Endothelial cell of umbilical vein (primary cell): ENCODE results near the gene PDE1C. TPM values are rescaled to one million over a fixed set of nuclear protein-coding genes. Genes with fewer than 3 reads are reported as not detected.

Source experiments
- BruUV-seq: library from RNA; stranded (reverse); fragments of 400-500 nt; replicated peaks from 2 replicates; lab custom pipeline; 2021; lab: Mats Ljungman, UMichigan
- CTCF ChIA-PET: fragments of 300-600, 350-600 bp; sonication (Branson Sonifier 250); formaldehyde crosslinking; loops from one replicate; lab custom pipeline; 2021; ENCODE audit warnings: antibody characterized with exemption, inconsistent platforms; lab: Charles Lee
- POLR2A ChIA-PET: fragments of 300-600, 350-600 bp; sonication (Branson Sonifier 250); formaldehyde crosslinking; loops from one replicate; lab custom pipeline; 2021; ENCODE audit warnings: antibody characterized with exemption, inconsistent platforms; lab: Charles Lee
- DNase-seq: peaks from one replicate; pipeline ENCODE4 v3.0.0-alpha.2; 2011; ENCODE audit warnings: low read depth, low spot score
- FAIRE-seq: peaks from 2 replicates; lab custom pipeline; 2011; peaks lifted over from hg19 to GRCh38; lab: Jason Lieb, UNC
- H2AFZ ChIP-seq: 2 replicates; pipeline ENCODE4 v1.6.0; 2012; ENCODE audit warnings: low read depth, low read length, control low read depth, inconsistent platforms
- H3K27ac ChIP-seq: 2 replicates; pipeline ENCODE4 v1.5.1; 2011; ENCODE audit warnings: low read depth, mild to moderate bottlenecking, control low read depth, low read length, moderate library complexity; ENCODE audit not compliant: insufficient read depth
- H3K27me3 ChIP-seq, 2 experiments: 2 replicates each; pipeline versions ENCODE4 v1.6.0 to v1.6.1; 2011; ENCODE audit warnings: low read length in 2 of 2, mixed read lengths in 1 of 2; ENCODE audit not compliant: control insufficient read depth in 2 of 2, insufficient read depth in 2 of 2
- H3K36me3 ChIP-seq, 2 experiments: 2 replicates in 1 of 2; 3 replicates in 1 of 2; pipeline ENCODE4 v1.5.1; 2011; ENCODE audit warnings: low read length in 2 of 2, mild to moderate bottlenecking in 1 of 2, moderate library complexity in 1 of 2; ENCODE audit not compliant: control insufficient read depth in 2 of 2, insufficient read depth in 2 of 2; ENCODE audit errors: extremely low read depth in 1 of 2
- H3K4me1 ChIP-seq: 3 replicates; pipeline ENCODE4 v1.5.1; 2011; ENCODE audit warnings: mild to moderate bottlenecking, low read length; ENCODE audit not compliant: control insufficient read depth, insufficient read depth; ENCODE audit errors: extremely low read depth
- H3K4me2 ChIP-seq: 2 replicates; pipeline ENCODE4 v1.6.1; 2011; ENCODE audit warnings: low read length, control low read depth, mixed read lengths; ENCODE audit not compliant: insufficient read depth
- H3K4me3 ChIP-seq, 3 experiments: fragments of 200-600 bp in 1 of 3; sonication (generic), shearing (Covaris generic) in 1 of 3; replicated peaks in 1 of 3; 2 replicates each; pipeline ENCODE4 v1.5.1; 2011 to 2016; ENCODE audit warnings: control low read depth in 3 of 3, low read length in 3 of 3, mild to moderate bottlenecking in 2 of 3, inconsistent platforms in 1 of 3, low read depth in 1 of 3, moderate library complexity in 1 of 3; ENCODE audit not compliant: insufficient read depth in 1 of 3
- H3K79me2 ChIP-seq: 2 replicates; pipeline ENCODE4 v1.6.0; 2012; ENCODE audit warnings: low read length, inconsistent platforms; ENCODE audit not compliant: control insufficient read depth, insufficient read depth
- H3K9ac ChIP-seq: replicated peaks from 2 replicates; pipeline ENCODE3; 2011; ENCODE audit warnings: low read length, control low read depth; ENCODE audit not compliant: insufficient read depth; ENCODE audit errors: extremely low read depth
- H3K9me1 ChIP-seq: replicated peaks from 3 replicates; pipeline ENCODE4 v1.6.0; 2011; ENCODE audit warnings: mild to moderate bottlenecking, low read length; ENCODE audit not compliant: control insufficient read depth, insufficient read depth; ENCODE audit errors: extremely low read depth
- H3K9me3 ChIP-seq: replicated peaks from 2 replicates; pipeline ENCODE4 v1.5.1; 2012; ENCODE audit warnings: low read length, inconsistent platforms; ENCODE audit not compliant: control insufficient read depth, insufficient read depth
- H4K20me1 ChIP-seq: replicated peaks from 2 replicates; pipeline ENCODE3; 2011; ENCODE audit warnings: mild to moderate bottlenecking, low read length; ENCODE audit not compliant: control insufficient read depth, insufficient read depth; ENCODE audit errors: extremely low read depth
- EZH2 ChIP-seq: IDR thresholded peaks from 2 replicates; pipeline ENCODE4 v1.6.1; 2012; ENCODE audit warnings: borderline replicate concordance, low read depth, mild to moderate bottlenecking, moderate library complexity, low read length, inconsistent platforms; ENCODE audit not compliant: severe bottlenecking
- FOS ChIP-seq: IDR thresholded peaks from 2 replicates; pipeline ENCODE4 v1.6.1; 2011; ENCODE audit warnings: mild to moderate bottlenecking, low read length, moderate library complexity, borderline replicate concordance; ENCODE audit not compliant: insufficient read depth
- GATA2 ChIP-seq: IDR thresholded peaks from 2 replicates; pipeline ENCODE4 v1.7.0; 2011; ENCODE audit warnings: low read depth, mild to moderate bottlenecking, moderate library complexity, mixed read lengths, low read length; ENCODE audit not compliant: insufficient read length, insufficient read depth
- MYC ChIP-seq: IDR thresholded peaks from one replicate; pipeline ENCODE4 v1.6.1; 2011; ENCODE audit warnings: mild to moderate bottlenecking, low read depth, low read length
- POLR2AphosphoS5 ChIP-seq: IDR thresholded peaks from 2 replicates; pipeline ENCODE4 v1.6.1; 2012; ENCODE audit warnings: low read depth, mild to moderate bottlenecking, control low read depth, low read length, moderate library complexity; ENCODE audit not compliant: insufficient read depth
- dilution Hi-C: fragments of 300-500 bp; cut with MboI; formaldehyde crosslinking; loops from one replicate; pipeline ENCODE4 v1.15.0; 2019; ENCODE audit warnings: low sequenced_read_pairs; ENCODE audit not compliant: extremely low pct_ligation_motif_present
- intact Hi-C: fragments of 100-400 bp; cut with micrococcal nuclease; formaldehyde crosslinking; loops from one replicate; pipeline ENCODE4 v1.10.0; 2022
- polyA plus RNA-seq, 4 experiments: library from polyadenylated mRNA; depleted of rRNA in 3 of 4; stranded (reverse) in 3 of 4; unstranded in 1 of 4; fragments of >200 nt; gene quantifications; 2 replicates each; pipeline versions ENCODE4 v1.2.1 to v1.2.3, GENCODE V29; 2011 to 2012; ENCODE audit warnings: missing spikeins in 1 of 4
- total RNA-seq: library from RNA; stranded (reverse); gene quantifications from 2 replicates; pipeline ENCODE4 v1.2.3, GENCODE V29; 2021
- TF ChIP-seq, protein P1 (sequence below): IDR thresholded peaks from 2 replicates; pipeline ENCODE4 v1.6.1; 2011; ENCODE audit not compliant: insufficient read depth, insufficient read length
- TF ChIP-seq, protein P2 (sequence below), 2 donors: IDR thresholded peaks; 1 replicate in 1 of 2; 2 replicates in 1 of 2; pipeline ENCODE4 v1.5.1; 2011; ENCODE audit warnings: low read length in 2 of 2, mild to moderate bottlenecking in 2 of 2, moderate library complexity in 2 of 2, control low read depth in 1 of 2, inconsistent platforms in 1 of 2, low read depth in 1 of 2; ENCODE audit not compliant: insufficient read depth in 1 of 2; ENCODE audit errors: extremely low read depth in 1 of 2

Gene PDE1C
- total and polyA plus RNA-seq, 2 donors (not counting 3 experiments of a cell fraction or from before 2014, with no cell fraction given) = 0.90 to 3.1 TPM

DNA sequence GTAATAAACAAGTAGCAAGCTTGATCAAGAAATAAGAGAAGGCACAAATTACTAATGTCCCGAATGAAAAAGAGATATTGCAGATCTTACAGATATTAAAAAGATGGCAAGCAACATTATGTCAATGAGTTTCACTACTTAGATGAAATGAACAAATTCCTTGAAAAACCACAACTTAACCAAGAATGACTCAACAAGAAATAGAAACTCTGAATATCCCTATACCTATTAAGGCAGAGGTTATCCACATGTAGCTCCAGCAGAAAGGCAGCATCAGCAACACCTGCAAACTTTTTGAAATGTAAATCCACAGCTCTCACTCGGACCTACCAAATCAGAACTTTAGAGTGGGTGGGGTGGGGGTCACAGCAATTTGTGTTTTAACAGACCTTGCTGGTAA is 33.6 kb downstream of the PDE1C start:
- no peaks in the 10 kb centered on the region for H3K79me2 ChIP-seq

DNA sequence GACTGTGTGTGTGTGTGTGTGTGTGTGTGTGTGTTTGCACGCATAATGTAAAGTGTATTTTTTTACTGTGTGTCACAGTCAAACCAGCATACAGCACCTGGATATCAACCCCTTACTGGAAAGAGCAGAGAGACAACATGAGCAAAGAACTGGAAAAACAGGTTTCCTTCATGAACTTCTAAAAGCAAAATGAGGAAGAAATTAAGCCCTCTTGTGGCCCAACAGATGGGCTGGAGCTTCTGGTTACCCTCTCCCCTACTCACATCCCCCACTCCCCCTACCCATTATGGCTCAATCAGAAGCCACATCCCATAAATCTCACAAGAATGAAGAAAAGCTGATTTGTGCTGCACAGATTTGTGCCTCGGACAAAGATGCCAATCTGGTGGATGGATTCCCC is 36.2 kb downstream of the PDE1C start:
- BruUV-seq = no TSS peak
- TF ChIP-seq EZH2 = no peak
- no peak for TF ChIP-seq MYC
- no peak for TF ChIP-seq GATA2
- TF ChIP-seq, protein P1, sequence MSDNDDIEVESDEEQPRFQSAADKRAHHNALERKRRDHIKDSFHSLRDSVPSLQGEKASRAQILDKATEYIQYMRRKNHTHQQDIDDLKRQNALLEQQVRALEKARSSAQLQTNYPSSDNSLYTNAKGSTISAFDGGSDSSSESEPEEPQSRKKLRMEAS = no peak
- no peak for TF ChIP-seq FOS
- Histone ChIP-seq H3K36me3 (no peaks in the 10 kb centered on the region), H3K9me1 (no peaks in the 10 kb centered on the region), H3K4me3 (no peak overlapping the region), H3K79me2 (no peaks in the 10 kb centered on the region), H3K9me3 (no peaks in the 10 kb centered on the region), H3K27ac (no peak overlapping the region), H3K4me2 (no peak overlapping the region), H3K9ac (no peak overlapping the region), H4K20me1 (no peaks in the 10 kb centered on the region), H2AFZ (no peak overlapping the region), H3K27me3 (peaks cover 0 to 6% of the 10 kb centered on the region in 2 experiments), H3K4me1 (no peaks in the 10 kb centered on the region)
- CTCF ChIA-PET = interaction anchor here (1.3 kb wide), 1 partner anchor 251 kb away, joined by 4 read pairs; no protein-coding TSS in a partner anchor
- POLR2A ChIA-PET = no interaction called here
- dilution Hi-C loops (no loop called here), intact Hi-C loops (no loop called here)
- no peak for FAIRE-seq
- DNase-seq = no peak

More for the DNA sequence above, 33.6 kb downstream of the PDE1C start:
- Histone ChIP-seq H3K27me3 (no peaks in the 10 kb centered on the region), H3K9me3 (no peaks in the 10 kb centered on the region), H4K20me1 (no peaks in the 10 kb centered on the region), H3K27ac (no peak overlapping the region), H3K4me3 (no peak overlapping the region), H3K4me2 (no peak overlapping the region), H3K36me3 (no peaks in the 10 kb centered on the region), H3K9me1 (no peaks in the 10 kb centered on the region), H2AFZ (no peak overlapping the region), H3K9ac (no peak overlapping the region), H3K4me1 (no peaks in the 10 kb centered on the region)
- BruUV-seq = no TSS peak
- intact Hi-C loops = no loop called here
- FAIRE-seq (no peak), DNase-seq (no peak)
- TF ChIP-seq POLR2AphosphoS5 = no peak
- TF ChIP-seq EZH2 = no peak
- TF ChIP-seq GATA2 = no peak
- TF ChIP-seq, protein P2, sequence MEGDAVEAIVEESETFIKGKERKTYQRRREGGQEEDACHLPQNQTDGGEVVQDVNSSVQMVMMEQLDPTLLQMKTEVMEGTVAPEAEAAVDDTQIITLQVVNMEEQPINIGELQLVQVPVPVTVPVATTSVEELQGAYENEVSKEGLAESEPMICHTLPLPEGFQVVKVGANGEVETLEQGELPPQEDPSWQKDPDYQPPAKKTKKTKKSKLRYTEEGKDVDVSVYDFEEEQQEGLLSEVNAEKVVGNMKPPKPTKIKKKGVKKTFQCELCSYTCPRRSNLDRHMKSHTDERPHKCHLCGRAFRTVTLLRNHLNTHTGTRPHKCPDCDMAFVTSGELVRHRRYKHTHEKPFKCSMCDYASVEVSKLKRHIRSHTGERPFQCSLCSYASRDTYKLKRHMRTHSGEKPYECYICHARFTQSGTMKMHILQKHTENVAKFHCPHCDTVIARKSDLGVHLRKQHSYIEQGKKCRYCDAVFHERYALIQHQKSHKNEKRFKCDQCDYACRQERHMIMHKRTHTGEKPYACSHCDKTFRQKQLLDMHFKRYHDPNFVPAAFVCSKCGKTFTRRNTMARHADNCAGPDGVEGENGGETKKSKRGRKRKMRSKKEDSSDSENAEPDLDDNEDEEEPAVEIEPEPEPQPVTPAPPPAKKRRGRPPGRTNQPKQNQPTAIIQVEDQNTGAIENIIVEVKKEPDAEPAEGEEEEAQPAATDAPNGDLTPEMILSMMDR (IDR thresholded peaks at IDR 0.05; ENCODE audit: extremely low read depth in 1 of 2, insufficient read depth in 1 of 2, low read depth in 1 of 2, low read length in 2 of 2) = no peak
- TF ChIP-seq FOS = no peak
- CTCF ChIA-PET = interaction anchor here (1.3 kb wide), 1 partner anchor 12 kb away, joined by 3 read pairs; no protein-coding TSS in a partner anchor
- POLR2A ChIA-PET = no interaction called here
- dilution Hi-C loops = no loop called here
